Epithelial cell of esophagus (primary cell): Measurements from ENCODE around the gene GPR31.

ENCODE experiments used
- DNase-seq: peaks from one replicate; pipeline ENCODE4 v3.0.0; 2010; ENCODE audit warnings: low read depth
- H3K4me3 ChIP-seq: 2 replicates; pipeline ENCODE4 v1.5.1; 2011; ENCODE audit warnings: mild to moderate bottlenecking, low read length, control low read depth
- CTCF ChIP-seq: IDR thresholded peaks from 2 replicates; pipeline ENCODE4 v1.5.1; 2011; ENCODE audit warnings: low read depth, mild to moderate bottlenecking, low read length, control low read depth, inconsistent platforms; ENCODE audit not compliant: insufficient read depth; ENCODE audit errors: missing control alignments

Gene GPR31

DNA sequence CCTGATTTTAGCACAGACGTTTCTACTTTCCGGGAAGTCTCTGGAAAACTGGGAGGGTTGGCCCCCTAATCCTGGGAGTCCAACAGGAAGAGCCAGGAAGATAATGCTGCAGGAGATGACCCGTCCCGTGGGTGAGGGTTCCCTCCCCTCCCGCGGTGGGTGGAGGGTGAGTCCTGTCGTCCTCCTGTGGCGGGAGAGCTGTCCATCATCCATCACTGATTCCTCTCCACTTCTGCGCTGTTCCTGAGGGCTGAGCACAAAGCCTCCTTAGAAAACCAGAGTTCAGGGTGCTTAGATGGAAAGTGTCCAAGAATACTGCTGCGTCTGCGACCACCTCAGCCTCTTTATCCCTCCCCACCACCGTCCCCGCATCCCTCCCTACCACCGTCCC lies 40.9 kb downstream of the GPR31 start:
- no peak for TF ChIP-seq CTCF
- H3K4me3 ChIP-seq, result no peak overlapping the region
- no peak for DNase-seq

GRCh38 chr6:167116109-167116837 lies 41.5 kb downstream of the GPR31 start:
- TF ChIP-seq CTCF, result no peak
- no peak overlapping the region for H3K4me3 ChIP-seq
- DNase-seq, result no peak

GRCh38 chr6:167115054-167115453 lies 42.7 kb downstream of the GPR31 start:
- no peak for TF ChIP-seq CTCF
- DNase-seq, result no peak
- H3K4me3 ChIP-seq, result no peak overlapping the region

DNA sequence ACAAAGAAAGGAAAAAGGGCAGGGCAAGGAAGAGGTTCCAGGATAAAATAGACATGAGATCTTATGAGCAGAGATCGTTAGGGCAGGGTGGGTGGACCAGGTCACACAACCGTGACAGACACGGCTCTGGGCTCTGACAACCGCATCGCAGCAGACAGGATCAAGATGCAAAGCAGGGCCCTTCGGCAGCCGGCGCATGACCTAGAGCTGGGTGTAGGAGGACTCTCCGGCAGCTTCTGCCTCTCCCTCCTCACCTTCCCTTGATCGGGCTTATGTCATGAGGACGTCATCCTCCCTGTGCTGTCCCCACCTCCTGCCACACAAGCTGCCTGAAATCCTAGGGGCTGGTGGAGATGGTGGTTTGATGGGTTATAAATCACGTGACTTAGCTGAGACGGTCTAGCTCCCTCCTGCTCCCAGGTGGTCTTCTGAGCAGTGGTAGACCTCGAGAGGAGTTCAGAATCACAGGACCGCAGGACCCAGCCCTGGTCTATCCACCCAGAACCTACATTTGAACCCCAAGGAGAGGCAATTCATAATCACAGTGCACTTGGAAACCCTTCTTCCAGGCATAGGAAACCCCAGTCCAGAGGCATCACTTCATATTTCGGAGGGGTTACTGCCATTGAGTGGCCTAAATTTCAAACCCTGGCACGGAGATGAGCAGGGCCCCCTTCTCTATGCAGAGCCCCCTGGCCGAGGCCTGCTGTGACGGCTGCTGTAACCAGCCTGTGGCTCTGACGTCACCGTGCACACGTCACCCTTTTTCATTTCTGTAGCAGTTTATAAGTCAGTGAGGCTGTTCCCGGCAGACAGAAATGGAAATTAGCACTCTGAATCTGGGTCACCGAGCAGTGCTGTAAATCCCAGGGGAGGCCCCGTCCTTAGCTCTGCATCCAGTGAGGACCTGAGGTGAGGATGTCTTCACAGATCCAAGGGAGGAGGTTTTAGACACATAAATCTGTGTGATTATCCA lies 43.6 kb downstream of the GPR31 start:
- no peak for DNase-seq
- TF ChIP-seq CTCF, result no peak
- H3K4me3 ChIP-seq, result no peak overlapping the region

DNA sequence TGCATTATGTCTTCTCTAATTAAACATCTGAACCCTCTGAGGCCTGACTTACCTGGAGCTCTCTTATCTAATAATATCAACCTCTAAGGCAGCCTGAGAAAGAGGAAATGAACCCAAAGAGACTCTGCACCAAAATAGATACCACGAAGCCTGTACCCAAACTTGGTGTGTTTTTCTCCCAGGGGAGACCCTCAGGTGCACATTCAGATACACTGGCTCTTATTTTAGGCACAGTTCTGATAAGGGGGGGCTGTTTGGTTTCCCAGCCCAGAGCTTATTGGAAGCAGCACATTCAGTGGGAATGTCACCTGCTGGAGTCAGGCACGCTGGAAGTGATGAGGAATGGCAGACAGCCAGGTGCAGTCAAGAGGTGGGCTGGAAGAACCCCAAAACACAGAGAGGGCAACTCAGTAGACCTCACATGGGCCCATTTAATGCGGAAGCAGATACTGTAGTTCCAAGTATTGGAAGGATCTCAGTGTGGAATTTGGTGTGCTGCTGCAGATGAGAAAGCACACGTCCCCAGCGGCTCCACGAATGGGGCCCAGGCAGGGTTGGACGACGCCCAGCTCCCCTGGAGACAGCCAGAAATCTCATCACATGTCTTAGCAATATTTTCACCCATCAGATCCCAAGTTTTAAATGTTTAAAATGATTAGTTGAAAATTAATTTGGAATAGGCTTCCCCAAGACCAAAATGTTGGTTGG lies 44.6 kb downstream of the GPR31 start:
- DNase-seq, result no peak
- no peak overlapping the region for H3K4me3 ChIP-seq
- no peak for TF ChIP-seq CTCF

DNA sequence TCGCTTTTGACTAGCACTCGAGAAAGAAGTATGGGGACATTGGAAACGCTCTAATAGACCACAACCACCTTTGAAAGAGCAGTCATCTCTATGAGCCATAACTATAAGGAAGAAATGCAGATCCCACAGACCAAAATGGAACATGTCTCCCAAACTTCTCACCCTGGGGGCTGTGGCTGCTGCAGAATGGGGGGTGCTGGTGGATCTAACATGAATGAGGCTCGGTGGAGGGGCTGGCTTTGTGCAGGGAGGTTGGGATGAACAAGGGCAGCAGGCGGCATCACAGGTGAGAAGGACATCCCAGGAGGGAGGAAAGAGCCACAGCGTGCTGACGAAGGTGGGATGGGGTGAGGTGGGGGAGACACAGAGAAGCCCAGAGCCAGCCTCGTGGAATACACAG lies 45.4 kb downstream of the GPR31 start:
- no peak for DNase-seq
- no peak overlapping the region for H3K4me3 ChIP-seq
- no peak for TF ChIP-seq CTCF
